ENCODE data around the gene PSRC1.

DNA sequence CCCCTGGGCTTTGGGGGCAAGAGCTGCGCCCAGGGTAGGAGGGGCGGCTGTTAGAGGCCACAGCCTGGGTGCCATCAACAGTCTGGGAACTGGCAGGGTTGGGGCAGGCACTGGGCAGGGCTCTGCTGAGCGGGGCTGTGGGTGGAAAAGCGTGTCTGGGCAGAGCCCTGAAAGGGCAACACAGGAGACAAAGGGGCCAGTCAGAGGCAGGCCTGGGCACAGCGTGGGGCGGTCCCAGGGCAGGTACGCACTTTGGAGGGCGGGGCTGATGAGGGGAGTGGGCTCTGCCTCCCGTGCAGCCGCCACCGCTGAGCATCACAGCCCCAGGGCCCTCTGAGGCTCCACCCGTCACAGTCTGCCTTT lies 19.7 kb downstream of the PSRC1 start:
- no peak for TF ChIP-seq POLR2A (IDR thresholded peaks at IDR 0.05; ENCODE audit: low read length)
- no peak for TF ChIP-seq GATA1 (IDR thresholded peaks at IDR 0.05; ENCODE audit: low read depth, low read length)
